GM18873 (cell line): ENCODE data around the gene LCLAT1.

Experiments used
- ATAC-seq: cut with Tn5 transposase; IDR thresholded peaks from one replicate; pipeline ENCODE4 v1.9.1; 2021; ENCODE audit warnings: mild to moderate bottlenecking, moderate library complexity, moderate number of reproducible peaks; ENCODE audit not compliant: unreplicated experiment, low FRiP score

Gene LCLAT1

GRCh38 chr2:30662268-30663131, 215.5 kb downstream of the LCLAT1 start:
- no peak for ATAC-seq

- no peak for ATAC-seq
Measured at GRCh38 chr2:30663321-30663720, 216.3 kb downstream of the LCLAT1 start.

DNA sequence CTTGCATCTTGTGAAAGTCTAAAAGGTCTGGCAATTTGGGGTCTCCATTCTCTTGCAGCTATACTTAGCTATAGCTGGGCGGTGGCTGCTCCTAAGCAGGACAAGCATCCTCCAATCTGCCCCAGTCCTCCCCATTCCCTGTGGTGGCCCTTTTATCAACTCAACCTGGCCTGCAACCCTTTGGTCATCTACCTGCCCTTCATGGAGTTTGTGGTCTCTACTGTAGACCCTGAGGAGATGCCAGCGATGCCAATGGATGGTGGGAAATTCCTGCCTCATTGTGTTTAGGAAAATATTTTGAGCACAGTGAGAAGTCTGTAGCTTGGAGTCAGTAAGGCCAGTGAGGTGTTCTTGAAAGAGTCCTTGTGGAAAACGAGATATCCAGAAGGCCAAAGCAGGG, 216.8 kb downstream of the LCLAT1 start:
- no peak for ATAC-seq

DNA sequence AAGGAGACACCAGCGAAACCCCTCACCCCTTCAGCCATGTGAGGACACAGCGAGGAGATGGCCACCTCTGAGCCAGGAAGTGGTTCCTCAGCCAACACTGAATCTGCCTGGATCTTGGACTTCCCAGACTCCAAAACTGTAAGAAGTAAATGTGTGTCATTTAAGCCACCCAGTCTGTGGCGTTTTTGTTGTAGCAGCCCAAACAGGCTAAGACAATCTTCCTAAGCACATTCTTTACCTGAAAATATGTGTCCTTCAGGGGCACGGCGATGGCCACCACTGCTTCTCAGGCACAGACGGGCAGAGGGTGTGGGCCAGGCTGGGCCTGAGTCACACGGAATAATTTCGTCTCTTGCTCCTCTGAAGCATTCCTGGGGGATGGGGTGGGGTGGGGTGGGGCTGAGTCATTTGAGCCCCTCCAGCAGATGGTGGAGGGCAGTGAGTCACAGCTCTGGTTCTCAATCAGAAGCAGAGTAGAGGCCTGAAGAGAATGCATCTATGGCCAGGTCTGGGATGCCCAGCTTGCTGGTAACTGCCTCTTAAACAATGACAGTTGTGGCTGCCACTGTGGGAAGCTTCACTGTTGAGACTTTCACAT, 217.8 kb downstream of the LCLAT1 start:
- ATAC-seq = no peak

DNA sequence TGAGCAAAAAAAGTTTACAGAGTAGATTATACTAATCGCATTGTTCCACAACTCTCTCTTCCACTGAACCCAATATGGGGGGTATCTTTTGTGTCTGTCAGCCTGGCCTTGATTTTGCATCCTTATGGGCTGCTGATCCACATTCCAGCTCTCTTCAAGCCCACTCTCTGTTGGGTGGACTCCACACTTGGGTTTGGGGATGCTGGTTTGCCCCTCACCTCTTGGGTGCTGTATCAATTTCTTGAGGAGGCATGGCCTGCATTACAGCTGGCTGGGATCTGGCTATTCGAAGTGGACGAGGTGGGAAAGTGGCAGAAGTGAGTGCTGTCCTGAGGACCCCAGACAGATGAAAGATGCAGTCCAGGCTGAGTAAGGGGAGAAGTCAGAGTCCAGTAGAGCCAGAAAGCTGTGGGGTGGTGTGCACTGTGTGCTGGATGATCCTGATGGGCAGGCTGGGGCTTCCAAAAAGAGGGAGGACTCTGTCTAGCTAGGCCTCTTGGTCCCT, 218.8 kb downstream of the LCLAT1 start:
- no peak for ATAC-seq

GRCh38 chr2:30666266-30666874, 219.3 kb downstream of the LCLAT1 start:
- no peak for ATAC-seq

GRCh38 chr2:30670453-30670852, 223.4 kb downstream of the LCLAT1 start:
- no peak for ATAC-seq

DNA sequence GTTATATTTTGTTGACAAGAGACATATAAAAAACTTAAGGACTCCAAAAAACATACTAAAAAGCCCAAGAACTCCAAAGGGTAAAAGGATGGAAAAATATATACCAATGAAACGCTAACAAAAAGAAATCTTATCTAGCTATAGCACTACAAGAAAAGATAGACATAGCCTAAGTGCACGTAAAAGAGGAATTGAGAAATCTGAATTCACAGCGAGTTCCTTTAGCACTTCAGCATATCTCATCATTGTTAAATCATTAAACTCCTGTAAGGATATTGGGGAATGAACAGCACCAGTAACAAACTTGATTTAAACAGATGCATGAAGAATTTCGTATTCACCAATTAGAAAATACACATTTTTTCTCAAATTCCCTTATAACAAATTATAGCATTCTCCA, 226.1 kb downstream of the LCLAT1 start:
- ATAC-seq = no peak

GRCh38 chr2:30675758-30676157, 228.7 kb downstream of the LCLAT1 start:
- ATAC-seq = no peak

DNA sequence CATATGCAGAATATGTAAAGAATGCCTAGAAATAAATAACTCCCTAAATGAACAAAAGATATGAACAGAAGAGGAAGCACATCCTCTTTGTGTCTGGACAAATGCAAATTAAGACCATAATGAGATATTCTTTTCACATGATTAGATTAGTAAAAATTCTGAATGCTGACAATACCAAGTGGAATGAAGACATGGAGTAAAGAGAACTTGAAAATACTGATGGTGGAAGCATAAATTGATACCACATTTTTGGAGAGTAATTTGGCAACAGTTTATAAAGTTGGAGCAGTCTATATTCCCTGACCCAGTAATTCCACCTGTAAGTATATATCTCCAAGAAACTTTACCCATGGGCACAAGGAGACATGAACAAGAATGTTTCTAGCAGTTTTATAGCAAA, 230.2 kb downstream of the LCLAT1 start:
- no peak for ATAC-seq

GRCh38 chr2:30677861-30678385, 230.9 kb downstream of the LCLAT1 start:
- ATAC-seq = no peak

GRCh38 chr2:30678410-30679137, 231.5 kb downstream of the LCLAT1 start:
- no peak for ATAC-seq

- no peak for ATAC-seq
Measured at GRCh38 chr2:30679426-30680088, 232.5 kb downstream of the LCLAT1 start.

DNA sequence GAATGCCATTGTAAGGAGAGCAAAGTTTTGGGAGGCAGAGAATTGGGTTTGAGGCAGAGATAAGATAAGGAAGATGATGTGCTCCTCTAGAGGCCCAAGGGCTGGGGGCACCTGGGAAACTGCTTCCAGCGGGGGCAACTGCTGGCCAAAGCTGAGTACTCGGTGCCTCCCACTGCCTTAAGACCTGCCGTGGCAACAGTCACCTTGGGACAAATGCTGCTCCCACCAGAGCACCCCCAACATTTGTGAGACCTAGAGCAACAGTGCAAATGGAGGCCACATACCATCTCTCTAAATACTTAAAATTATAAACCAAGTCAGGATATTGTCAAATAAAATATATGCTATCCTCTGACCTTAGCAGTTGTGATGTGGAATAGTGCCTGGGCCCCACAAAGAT, 233.1 kb downstream of the LCLAT1 start:
- no peak for ATAC-seq

DNA sequence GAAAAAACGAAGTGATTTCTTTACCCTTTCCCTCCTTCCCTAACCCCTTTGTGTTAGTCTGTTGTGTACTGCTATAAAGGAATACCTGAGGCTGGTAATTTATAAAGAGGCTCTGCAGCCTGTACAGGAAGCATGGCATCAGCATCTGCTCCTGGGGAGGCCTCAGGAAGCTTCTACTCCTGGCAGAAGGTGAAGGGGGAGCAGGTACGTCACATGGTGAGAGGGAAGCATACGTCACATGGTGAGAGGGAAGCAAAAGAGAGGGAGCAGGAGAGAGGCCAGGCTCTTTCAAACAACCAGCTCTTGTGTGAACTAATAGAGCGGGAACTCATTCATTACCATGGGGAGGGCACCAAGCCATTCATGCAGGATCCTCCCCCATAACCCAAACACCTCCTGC, 234.0 kb downstream of the LCLAT1 start:
- ATAC-seq = no peak

GRCh38 chr2:30683236-30683956, 236.3 kb downstream of the LCLAT1 start:
- no peak for ATAC-seq

DNA sequence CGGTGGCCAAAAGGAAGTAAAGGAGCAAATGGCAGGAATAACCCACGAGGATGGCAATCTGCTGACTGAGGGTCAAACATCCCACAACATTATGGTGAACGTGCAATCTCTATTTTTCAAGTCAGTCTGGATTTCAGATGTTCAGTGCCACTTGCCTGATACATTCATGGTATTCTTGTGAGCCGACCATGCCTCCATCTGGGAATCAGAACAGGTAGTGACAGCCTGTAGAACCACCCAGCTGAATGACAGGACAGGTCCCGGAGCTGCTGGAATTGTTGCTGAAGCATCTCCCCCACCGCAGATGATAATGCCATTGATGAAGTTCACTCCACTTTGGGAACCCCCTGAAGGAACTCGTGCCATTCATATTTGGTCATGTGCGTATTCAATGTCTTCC, 237.0 kb downstream of the LCLAT1 start:
- no peak for ATAC-seq

DNA sequence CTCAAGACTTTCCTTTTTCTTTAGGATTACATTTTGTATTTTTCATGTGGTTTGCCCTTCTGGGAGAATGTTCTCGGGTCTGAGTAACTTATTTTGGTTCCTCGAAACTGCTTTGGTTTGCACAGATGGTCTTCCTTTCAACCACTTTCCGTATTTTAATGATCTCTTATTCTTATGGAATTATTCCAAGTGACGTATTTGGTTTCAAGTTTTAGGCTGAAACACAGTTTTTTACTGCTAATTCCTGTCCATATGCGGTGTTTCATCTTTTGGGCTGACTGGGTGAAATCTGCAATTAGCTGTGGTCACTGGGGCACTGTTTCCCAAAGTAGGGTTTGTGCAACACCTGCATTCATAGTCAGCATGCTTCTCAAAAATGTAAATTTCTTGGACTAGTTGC, 237.5 kb downstream of the LCLAT1 start:
- ATAC-seq = no peak

DNA sequence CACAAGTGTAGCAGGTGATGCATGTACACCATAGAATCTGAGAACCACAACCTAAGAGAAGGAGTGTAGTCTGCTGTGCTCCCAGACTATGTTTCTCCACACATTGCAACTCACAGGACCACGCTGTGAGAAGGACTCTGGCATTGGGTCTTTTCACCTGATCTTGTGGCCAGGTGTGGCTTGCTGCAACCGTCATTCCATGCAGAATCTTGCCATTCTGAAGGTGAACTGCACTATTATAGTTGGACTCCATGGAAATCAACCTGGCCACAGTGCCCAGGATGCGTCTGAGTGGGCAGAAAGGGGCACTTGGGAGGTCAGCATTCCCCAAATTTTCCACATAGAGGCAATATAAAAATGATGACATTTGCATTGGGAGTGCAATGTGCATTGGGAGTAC, 237.9 kb downstream of the LCLAT1 start:
- ATAC-seq = no peak
